IPS-18c (cell line): ENCODE measurements around the gene PRDM11.

Experiments used
- H3K4me3 ChIP-seq: 2 replicates; pipeline ENCODE4 v1.7.0; 2013; ENCODE audit warnings: low read depth, mild to moderate bottlenecking, low read length, moderate library complexity; ENCODE audit not compliant: insufficient read depth
- H3K9me3 ChIP-seq: one replicate; pipeline ENCODE4 v1.6.1; 2013; ENCODE audit warnings: mild to moderate bottlenecking, low read length, moderate library complexity; ENCODE audit not compliant: control insufficient read depth, insufficient read depth

PRDM11 gene

GRCh38 chr11:45152740-45153595 lies 6.5 kb downstream of the PRDM11 start:
- Histone ChIP-seq H3K9me3 (no peaks in the 10 kb centered on the region), H3K4me3 (no peak overlapping the region)

GRCh38 chr11:45154276-45154675 lies 7.8 kb downstream of the PRDM11 start:
- H3K4me3 ChIP-seq, result no peak overlapping the region
- no peaks in the 10 kb centered on the region for H3K9me3 ChIP-seq

GRCh38 chr11:45155058-45155551 lies 8.7 kb downstream of the PRDM11 start:
- Histone ChIP-seq H3K4me3 (no peak overlapping the region), H3K9me3 (no peaks in the 10 kb centered on the region)

DNA sequence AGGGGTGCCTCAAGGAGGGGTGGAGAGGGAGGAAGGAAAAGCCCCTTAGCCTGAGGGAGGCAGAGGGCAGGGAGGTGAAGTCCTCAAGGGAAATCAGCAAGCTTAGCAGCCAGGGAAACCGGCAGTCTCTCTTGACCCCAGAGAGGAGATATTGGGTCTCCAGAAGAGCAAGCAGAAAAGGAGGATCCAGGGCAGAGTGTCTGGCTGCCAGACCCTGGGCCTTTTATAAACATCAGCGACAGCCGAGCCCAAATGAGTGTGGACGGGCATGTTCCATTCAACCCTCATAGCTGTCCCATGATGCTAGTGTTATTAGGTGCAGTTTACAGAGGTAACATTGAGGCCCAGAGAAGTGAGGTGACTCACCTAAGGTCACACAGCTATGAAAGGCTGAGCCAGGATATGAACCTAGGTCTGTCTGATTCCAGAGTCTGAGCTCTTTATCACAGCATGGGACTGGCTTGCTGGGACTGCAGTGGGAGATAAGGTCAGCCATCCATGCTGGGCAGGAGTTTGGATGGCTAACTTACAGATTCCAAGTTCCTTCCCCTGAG lies 9.3 kb downstream of the PRDM11 start:
- H3K9me3 ChIP-seq, result no peaks in the 10 kb centered on the region
- H3K4me3 ChIP-seq, result no peak overlapping the region

- no peaks in the 10 kb centered on the region for H3K9me3 ChIP-seq
- no peak overlapping the region for H3K4me3 ChIP-seq
Measured at GRCh38 chr11:45156201-45156600, 9.8 kb downstream of the PRDM11 start.

GRCh38 chr11:45156741-45157140 lies 10.3 kb downstream of the PRDM11 start:
- no peaks in the 10 kb centered on the region for H3K9me3 ChIP-seq
- no peak overlapping the region for H3K4me3 ChIP-seq

DNA sequence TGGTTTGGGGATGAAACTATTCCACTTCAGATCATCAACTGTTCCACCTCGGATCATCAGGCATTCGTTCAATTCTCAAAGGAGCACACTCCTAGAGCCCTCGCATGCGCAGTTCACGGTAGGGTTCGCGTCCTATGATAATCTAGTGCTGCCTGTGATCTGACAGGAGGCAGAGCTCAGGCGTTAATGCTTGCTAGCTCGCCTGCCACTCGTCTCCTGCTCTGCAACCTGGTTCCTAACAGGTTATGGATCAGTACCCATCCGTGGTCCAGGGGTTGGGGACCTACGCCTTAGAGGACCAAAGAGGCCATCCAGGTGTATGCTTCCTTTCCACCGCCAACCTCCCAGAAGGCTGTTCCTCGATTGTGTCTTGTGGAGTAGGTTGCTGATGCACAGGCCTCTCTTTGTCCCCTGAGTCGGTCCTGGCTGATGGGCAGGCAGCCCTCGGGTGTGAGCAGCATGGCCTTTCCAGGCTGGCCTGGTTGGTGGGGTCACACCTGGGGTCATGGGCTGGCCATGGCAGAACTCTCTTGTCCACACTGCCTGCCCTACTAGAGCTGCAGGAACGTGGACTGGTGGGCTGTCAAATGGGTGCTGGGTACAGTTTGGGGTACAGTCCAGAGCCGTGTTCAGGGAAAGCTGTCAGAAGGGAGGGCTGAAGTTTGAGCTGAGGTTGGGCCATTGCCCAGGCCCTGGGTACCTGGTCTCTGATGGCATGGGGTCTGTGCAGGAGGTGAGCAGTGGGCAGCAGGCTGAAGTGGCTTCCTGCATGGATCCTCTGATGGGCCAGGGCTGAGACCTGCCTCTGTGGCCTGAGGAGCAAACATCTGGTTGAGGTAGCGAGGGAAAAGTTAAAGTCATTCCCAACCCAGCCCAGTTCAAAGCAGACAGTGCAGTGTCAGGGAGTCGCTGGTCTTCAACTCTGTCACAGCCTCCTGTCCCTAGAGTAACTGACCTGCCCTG lies 11.1 kb downstream of the PRDM11 start:
- Histone ChIP-seq H3K9me3 (no peaks in the 10 kb centered on the region), H3K4me3 (no peak overlapping the region)

GRCh38 chr11:45158210-45158731 lies 11.8 kb downstream of the PRDM11 start:
- H3K4me3 ChIP-seq, result no peak overlapping the region
- H3K9me3 ChIP-seq, result no peaks in the 10 kb centered on the region

DNA sequence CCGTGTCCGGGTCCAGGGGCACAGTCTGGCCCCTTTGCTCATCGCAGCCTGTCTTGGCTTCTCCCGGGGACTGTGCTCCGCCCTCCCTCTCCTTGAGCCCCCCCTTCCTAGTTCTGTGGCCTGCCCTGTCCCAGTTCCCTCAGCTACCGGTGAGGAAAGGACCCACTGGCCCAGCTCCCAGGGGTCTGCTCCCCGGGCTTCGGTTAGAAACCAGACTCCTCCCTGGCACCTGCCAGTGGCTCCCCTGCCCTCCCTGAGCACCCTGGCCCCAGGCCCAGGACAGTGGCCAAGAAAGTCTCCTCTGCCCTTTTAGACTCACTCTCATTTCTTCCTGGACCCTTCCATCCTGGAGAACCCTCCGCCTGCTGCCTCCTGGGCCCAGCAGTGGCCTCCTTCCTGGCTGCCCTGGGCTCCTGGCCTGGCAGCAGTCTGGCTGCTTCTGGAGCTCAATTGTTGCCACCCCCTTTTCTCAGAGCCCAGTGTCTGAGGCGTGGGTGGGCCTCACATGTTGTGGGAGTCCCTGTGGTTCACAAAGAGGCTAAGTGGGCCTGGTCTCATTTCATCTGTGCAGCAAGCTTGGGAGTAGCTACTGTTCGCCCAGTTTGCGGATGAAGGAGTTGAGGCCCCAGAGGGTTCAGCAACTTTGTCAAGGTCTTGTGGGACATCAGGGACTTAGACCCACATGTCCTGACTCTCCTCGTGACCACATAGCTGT lies 12.6 kb downstream of the PRDM11 start:
- Histone ChIP-seq H3K4me3 (no peak overlapping the region), H3K9me3 (no peaks in the 10 kb centered on the region)

- no peak overlapping the region for H3K4me3 ChIP-seq
- no peaks in the 10 kb centered on the region for H3K9me3 ChIP-seq
Measured at GRCh38 chr11:45159781-45160365, 13.4 kb downstream of the PRDM11 start.

DNA sequence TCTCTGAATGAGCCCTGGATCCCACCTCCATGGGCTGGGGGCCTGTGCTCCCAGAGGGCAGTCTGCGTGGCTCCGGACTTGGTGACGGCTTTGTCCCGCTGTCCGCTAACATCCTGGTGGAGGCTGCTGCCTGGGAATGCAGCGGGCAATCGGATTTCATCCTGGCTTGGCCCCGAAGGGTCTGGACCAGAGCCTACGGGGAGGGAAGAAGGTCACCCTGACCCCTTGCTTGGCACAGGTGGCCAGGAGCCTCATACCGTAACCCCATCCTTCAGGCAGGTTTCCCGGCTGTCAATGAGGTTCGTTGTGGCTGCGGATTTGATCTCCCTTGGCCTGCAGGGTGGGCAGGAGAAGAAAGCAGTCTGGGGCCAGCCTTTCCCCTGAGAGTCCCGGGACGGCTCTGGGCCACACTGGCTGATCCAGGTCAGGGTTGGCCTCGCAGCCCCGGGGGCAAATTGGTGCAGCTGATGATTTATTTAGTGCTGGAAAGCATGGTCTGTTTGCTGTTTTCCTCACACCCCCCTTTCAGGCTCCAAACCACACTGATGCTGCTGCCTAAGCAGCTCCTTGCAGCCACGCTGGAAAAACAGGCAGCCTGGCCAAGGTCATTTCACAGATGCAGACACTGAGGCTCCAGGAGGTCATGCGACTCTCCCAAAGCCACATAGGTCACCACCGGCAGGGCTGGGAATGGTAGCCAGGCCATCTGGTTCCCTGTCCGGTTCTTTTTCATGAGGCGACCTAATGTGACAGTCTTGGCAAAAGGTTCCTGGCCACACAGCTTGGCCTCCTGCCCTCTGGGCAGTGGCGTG lies 15.0 kb downstream of the PRDM11 start:
- Histone ChIP-seq H3K9me3 (no peaks in the 10 kb centered on the region), H3K4me3 (no peak overlapping the region)

DNA sequence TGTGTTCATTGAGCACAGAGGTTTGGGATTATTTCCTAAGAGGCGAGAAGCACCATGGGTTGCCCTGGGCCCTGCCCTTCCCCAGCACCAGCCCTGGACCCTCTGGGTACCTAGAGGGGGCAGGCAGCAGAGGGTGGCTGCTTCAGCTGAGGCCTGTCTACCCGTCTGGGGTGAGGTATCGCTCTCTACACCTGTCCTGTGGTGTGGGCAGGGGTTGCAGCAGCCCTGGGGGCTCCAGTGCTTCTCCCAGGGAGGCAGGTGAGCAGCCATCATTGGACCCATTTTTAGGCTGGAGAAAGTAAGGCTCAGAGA lies 15.6 kb downstream of the PRDM11 start:
- Histone ChIP-seq H3K9me3 (no peaks in the 10 kb centered on the region), H3K4me3 (no peak overlapping the region)

DNA sequence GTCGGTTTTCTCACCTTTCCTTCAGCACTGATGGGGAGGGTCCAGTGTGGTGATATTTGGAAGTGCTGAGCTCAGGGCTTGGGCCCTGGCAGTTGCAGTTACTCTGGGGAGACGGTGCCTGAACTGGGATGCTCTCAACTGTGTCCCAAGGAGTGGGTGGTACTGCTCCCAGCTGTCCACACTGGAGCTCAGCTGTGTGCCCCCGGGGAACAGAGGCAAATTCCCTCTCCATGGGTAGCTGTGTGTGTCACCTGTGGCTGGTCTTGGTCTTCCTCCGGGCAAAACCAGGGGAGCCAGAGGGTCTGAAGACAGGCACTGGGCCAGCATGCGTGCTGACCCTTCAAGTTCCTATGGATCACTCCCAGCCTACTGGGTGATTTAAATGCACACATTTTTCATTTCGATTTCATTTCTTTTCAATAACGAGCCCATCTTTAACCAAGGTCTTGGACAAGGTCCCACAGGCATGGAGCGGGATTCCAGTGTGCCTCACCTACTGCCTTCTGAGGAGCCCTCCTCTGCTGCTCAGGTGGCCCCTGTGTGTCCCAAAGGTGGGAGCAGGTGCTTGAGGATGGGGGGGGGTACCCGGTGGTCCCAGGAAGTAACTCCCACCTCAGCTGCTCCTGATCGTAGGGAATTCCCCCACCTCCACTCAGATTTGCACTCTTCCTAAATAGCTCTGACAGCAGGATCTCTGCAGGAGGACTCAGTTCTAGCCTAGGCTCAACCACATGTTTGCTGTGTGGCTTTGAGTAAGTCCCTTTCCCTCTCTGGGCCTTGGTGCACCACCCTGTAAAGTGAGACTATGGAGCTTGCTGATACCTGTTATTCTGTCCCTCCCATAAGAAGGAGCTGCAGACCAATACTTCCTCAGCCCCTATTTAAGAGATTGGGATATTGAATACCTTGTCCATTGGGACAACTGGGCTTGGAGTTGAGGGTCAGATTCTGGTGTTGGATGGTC lies 16.8 kb downstream of the PRDM11 start:
- no peak overlapping the region for H3K4me3 ChIP-seq
- no peaks in the 10 kb centered on the region for H3K9me3 ChIP-seq

DNA sequence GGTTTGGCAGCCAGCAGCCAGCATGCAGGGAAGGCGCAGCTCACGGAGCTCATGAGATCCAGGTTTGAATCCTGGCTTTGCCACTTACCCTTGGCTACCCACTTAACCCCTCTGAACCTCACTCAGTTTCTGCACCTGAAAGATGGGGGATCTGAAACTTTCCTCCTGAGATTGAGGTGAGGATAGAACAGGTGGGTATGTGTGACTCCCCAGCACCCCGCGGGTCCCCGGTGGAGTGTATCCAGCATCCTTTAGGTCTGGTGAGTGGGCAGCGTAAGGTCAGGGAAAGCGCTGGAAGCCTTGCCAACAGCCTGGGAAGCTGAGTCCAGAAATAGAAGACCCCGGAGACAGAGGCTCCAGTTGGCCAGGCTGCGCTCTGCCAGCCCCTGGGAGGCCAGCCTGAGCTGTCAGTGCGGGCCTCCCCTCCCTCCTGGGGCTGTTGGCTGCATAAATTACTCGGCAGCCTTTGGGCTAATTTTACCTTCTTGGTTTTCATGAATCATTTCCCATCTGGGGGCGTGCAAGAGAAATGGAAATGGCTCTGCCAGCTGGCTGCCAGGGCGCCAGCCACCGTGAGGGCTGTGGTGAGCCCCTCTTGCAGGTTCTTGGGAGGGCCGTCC lies 17.6 kb downstream of the PRDM11 start:
- H3K4me3 ChIP-seq, result no peak overlapping the region
- no peaks in the 10 kb centered on the region for H3K9me3 ChIP-seq

- H3K4me3 ChIP-seq, result no peak overlapping the region
Measured at GRCh38 chr11:45165386-45165785, 18.9 kb downstream of the PRDM11 start.

More at GRCh38 chr11:45165386-45165785, 18.9 kb downstream of the PRDM11 start:
- H3K9me3 ChIP-seq, result no peaks in the 10 kb centered on the region
